H9 (cell line): ENCODE results near the gene CELF1. TPM values are rescaled to one million over a fixed set of nuclear protein-coding genes. Genes with fewer than 3 reads are reported as not detected.

Experiments
- DNase-seq: peaks from one replicate; pipeline ENCODE4 v3.0.0-alpha.2; 2017
- H2AFZ ChIP-seq: one replicate; pipeline ENCODE4 v1.6.1; 2013; ENCODE audit warnings: mild to moderate bottlenecking, low read length, control low read depth, moderate library complexity
- H2AK5ac ChIP-seq: 2 replicates; pipeline ENCODE4 v1.6.1; 2013; ENCODE audit warnings: low read length, control low read depth, mixed read lengths; ENCODE audit not compliant: insufficient read length
- H2BK120ac ChIP-seq: one replicate; pipeline ENCODE4 v1.6.1; 2013; ENCODE audit warnings: low read depth, mild to moderate bottlenecking, low read length, control low read depth, inconsistent platforms; ENCODE audit not compliant: poor library complexity, severe bottlenecking
- H2BK12ac ChIP-seq: 2 replicates; pipeline ENCODE4 v1.6.1; 2013; ENCODE audit warnings: low read length, control low read depth, mixed read lengths, low read depth; ENCODE audit not compliant: insufficient read length
- H2BK15ac ChIP-seq: 2 replicates; pipeline ENCODE4 v1.6.1; 2013; ENCODE audit warnings: low read depth, low read length, control low read depth
- H2BK20ac ChIP-seq: one replicate; pipeline ENCODE4 v1.6.1; 2013; ENCODE audit warnings: low read depth, mild to moderate bottlenecking, low read length, control low read depth, inconsistent platforms; ENCODE audit not compliant: poor library complexity, severe bottlenecking
- H2BK5ac ChIP-seq: 2 replicates; pipeline ENCODE4 v1.6.1; 2013; ENCODE audit warnings: low read length, control low read depth, mixed read lengths; ENCODE audit not compliant: insufficient read length
- H3K14ac ChIP-seq: 2 replicates; pipeline ENCODE4 v1.6.1; 2013; ENCODE audit warnings: low read length, control low read depth; ENCODE audit not compliant: insufficient read depth
- H3K18ac ChIP-seq: 2 replicates; pipeline ENCODE4 v1.6.1; 2013; ENCODE audit warnings: low read depth, mild to moderate bottlenecking, mixed read lengths, low read length, control low read depth; ENCODE audit not compliant: insufficient read length
- H3K23ac ChIP-seq: 2 replicates; pipeline ENCODE4 v1.6.1; 2013; ENCODE audit warnings: low read length, control low read depth, mixed read lengths, low read depth; ENCODE audit not compliant: insufficient read length
- H3K23me2 ChIP-seq: 2 replicates; pipeline ENCODE4 v1.6.1; 2013; ENCODE audit warnings: low read depth, mild to moderate bottlenecking, mixed read lengths, low read length, control low read depth; ENCODE audit not compliant: insufficient read length, poor library complexity, severe bottlenecking
- H3K27ac ChIP-seq: 2 replicates; pipeline ENCODE4 v1.5.1; 2013; ENCODE audit warnings: low read length, control low read depth, mixed read lengths, low read depth; ENCODE audit not compliant: insufficient read length
- H3K27me3 ChIP-seq: 2 replicates; pipeline ENCODE4 v1.6.1; 2013; ENCODE audit warnings: low read length, control low read depth, inconsistent platforms; ENCODE audit not compliant: insufficient read depth
- H3K4ac ChIP-seq: 2 replicates; pipeline ENCODE4 v1.6.1; 2013; ENCODE audit warnings: low read depth, mild to moderate bottlenecking, control low read depth, inconsistent platforms, low read length, moderate library complexity
- H3K4me1 ChIP-seq: 2 replicates; pipeline ENCODE4 v1.6.1; 2013; ENCODE audit warnings: low read length, control low read depth, inconsistent platforms; ENCODE audit not compliant: insufficient read depth
- H3K4me2 ChIP-seq: 2 replicates; pipeline ENCODE4 v1.6.1; 2013; ENCODE audit warnings: low read length, control low read depth, mixed read lengths; ENCODE audit not compliant: insufficient read length, insufficient read depth
- H3K56ac ChIP-seq: 2 replicates; pipeline ENCODE4 v1.6.1; 2013; ENCODE audit warnings: low read depth, mild to moderate bottlenecking, mixed read lengths, low read length, control low read depth; ENCODE audit not compliant: insufficient read length
- H3K79me1 ChIP-seq: 2 replicates; pipeline ENCODE4 v1.6.1; 2013; ENCODE audit warnings: low read depth, mild to moderate bottlenecking, moderate library complexity, low read length, control low read depth, inconsistent platforms; ENCODE audit not compliant: insufficient read depth, poor library complexity, severe bottlenecking
- H3K79me2 ChIP-seq: 2 replicates; pipeline ENCODE4 v1.6.1; 2013; ENCODE audit warnings: low read length, control low read depth, inconsistent platforms; ENCODE audit not compliant: insufficient read depth
- H3K9ac ChIP-seq: 2 replicates; pipeline ENCODE4 v1.6.1; 2013; ENCODE audit warnings: low read length, control low read depth, mixed read lengths; ENCODE audit not compliant: insufficient read length; ENCODE audit errors: extremely low read depth
- H3K9me3 ChIP-seq: one replicate; pipeline ENCODE4 v1.6.1; 2013; ENCODE audit warnings: low read depth, low read length, inconsistent platforms; ENCODE audit not compliant: control insufficient read depth
- H3T11ph ChIP-seq: one replicate; pipeline ENCODE4 v1.6.1; 2013; ENCODE audit warnings: mild to moderate bottlenecking, low read length, control low read depth, inconsistent platforms
- H4K20me1 ChIP-seq: one replicate; pipeline ENCODE4 v1.6.1; 2013; ENCODE audit not compliant: control insufficient read depth, insufficient read length, insufficient read depth
- H4K5ac ChIP-seq: 2 replicates; pipeline ENCODE4 v1.6.1; 2013; ENCODE audit warnings: low read depth, mild to moderate bottlenecking, mixed read lengths, low read length, control low read depth; ENCODE audit not compliant: insufficient read length
- H4K8ac ChIP-seq: replicated peaks from 2 replicates; pipeline ENCODE4 v1.6.1; 2013; ENCODE audit warnings: low read length, control low read depth, mixed read lengths, low read depth; ENCODE audit not compliant: insufficient read length
- H4K91ac ChIP-seq: 2 replicates; pipeline ENCODE4 v1.6.1; 2013; ENCODE audit warnings: low read depth, mild to moderate bottlenecking, moderate library complexity, mixed read lengths, low read length, control low read depth; ENCODE audit not compliant: insufficient read length
- H3K27ac Mint-ChIP-seq, 3 experiments: 2 replicates in 2 of 3; 3 replicates in 1 of 3; pipeline ENCODE4 v1.8.0; 2020 to 2021; ENCODE audit warnings: mixed read lengths in 3 of 3, mild to moderate bottlenecking in 1 of 3, moderate library complexity in 1 of 3
- H3K27me3 Mint-ChIP-seq: 2 replicates; pipeline ENCODE4 v1.8.0; 2021; ENCODE audit warnings: low read depth, mild to moderate bottlenecking, moderate library complexity, mixed read lengths
- H3K36me3 Mint-ChIP-seq, 3 experiments: 2 replicates in 2 of 3; 3 replicates in 1 of 3; pipeline ENCODE4 v1.8.0; 2020 to 2021; ENCODE audit warnings: low read depth in 3 of 3, mixed read lengths in 3 of 3; ENCODE audit not compliant: insufficient read depth in 1 of 3
- H3K4me1 Mint-ChIP-seq, 2 experiments: 2 replicates each; pipeline ENCODE4 v1.8.0; 2020; ENCODE audit warnings: mixed read lengths in 2 of 2
- H3K4me3 Mint-ChIP-seq, 2 experiments: 2 replicates in 1 of 2; 3 replicates in 1 of 2; pipeline ENCODE4 v1.8.0; 2020 to 2021; ENCODE audit warnings: mild to moderate bottlenecking in 2 of 2, mixed read lengths in 2 of 2, moderate library complexity in 1 of 2
- H3K9me3 Mint-ChIP-seq, 2 experiments: 2 replicates in 1 of 2; 3 replicates in 1 of 2; pipeline ENCODE4 v1.8.0; 2020; ENCODE audit warnings: mild to moderate bottlenecking in 2 of 2, mixed read lengths in 2 of 2, moderate library complexity in 1 of 2
- WGBS: extraction: QIAGEN DNeasy Blood & Tissue Kit; methylation state at CpG from one replicate; pipeline ENCODE4 v1.1.7; 2013; ENCODE audit warnings: missing lambda C conversion rate, low lambda C conversion rate, mixed read lengths; ENCODE audit not compliant: insufficient read length; ENCODE audit errors: extremely low coverage; 5-methylcytosine and 5-hydroxymethylcytosine counted together
- total RNA-seq: library from RNA; stranded (reverse); gene quantifications from 2 replicates; pipeline ENCODE4 v1.2.1, GENCODE V29; 2021
- TF ChIP-seq, protein P1 (sequence below): fragments of 200-600 bp; sonication (generic); conservative IDR thresholded peaks from 3 replicates; pipeline ENCODE4 v1.8.0; 2021; ENCODE audit warnings: antibody characterized with exemption, mild to moderate bottlenecking

CELF1 gene
- total RNA-seq, 1 experiment from 2014 or later = 211 TPM

DNA sequence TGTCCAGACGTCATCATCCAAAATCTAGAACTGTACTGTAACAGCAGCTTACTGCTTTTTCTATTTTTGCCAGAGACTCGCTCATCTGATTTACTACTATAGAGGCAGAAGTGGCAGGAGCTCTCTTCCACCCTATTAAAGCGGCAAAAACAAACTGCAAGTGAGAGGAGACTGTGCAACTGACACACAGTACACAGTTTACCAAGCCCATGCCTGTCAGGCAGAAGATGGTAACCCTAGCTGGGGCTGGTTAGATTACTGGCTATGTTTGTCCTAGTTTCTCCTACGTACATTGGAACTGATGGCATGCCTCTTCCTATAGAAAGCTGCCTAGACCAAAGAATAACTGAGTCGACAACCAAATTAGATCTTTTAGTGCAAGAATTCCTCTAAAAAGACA lies 51.8 kb downstream of the CELF1 start:
- H3K4me3 Mint-ChIP-seq = no peak overlapping the region
- Histone ChIP-seq H2BK20ac (no peak overlapping the region), H3K79me2 (peaks cover 31% of the 10 kb centered on the region; the same call in 1 of the 2 replicates), H2BK5ac (no peak overlapping the region), H3K9me3 (no peaks in the 10 kb centered on the region), H3K4ac (no peak overlapping the region), H3K27ac (no peak overlapping the region), H3T11ph (no peak overlapping the region), H2BK15ac (no peak overlapping the region), H3K18ac (no peak overlapping the region), H2AFZ (no peak overlapping the region), H3K23me2 (no peaks in the 10 kb centered on the region), H3K4me2 (no peak overlapping the region), H3K56ac (no peak overlapping the region), H4K20me1 (no peaks in the 10 kb centered on the region), H3K23ac (no peak overlapping the region), H4K5ac (no peak overlapping the region), H2AK5ac (no peak overlapping the region), H3K27me3 (no peaks in the 10 kb centered on the region), H3K9ac (no peak overlapping the region), H3K4me1 (peaks cover 3% of the 10 kb centered on the region; the same call in 1 of the 2 replicates), H4K91ac (no peak overlapping the region), H2BK12ac (no peak overlapping the region), H3K79me1 (peaks cover 10% of the 10 kb centered on the region), H4K8ac (no peak overlapping the region), H3K14ac (no peak overlapping the region), H2BK120ac (no peak overlapping the region)
- peak overlapping the region in 1 of 3 experiments; percentile 79; a peak in 2 of 7 replicates for H3K27ac Mint-ChIP-seq
- peaks cover 25 to 40% of the 10 kb centered on the region in 2 experiments for H3K4me1 Mint-ChIP-seq
- H3K9me3 Mint-ChIP-seq = no peaks in the 10 kb centered on the region
- WGBS = no CpG with 5 or more reads among the region's 5 CpGs
- no peak for DNase-seq
- TF ChIP-seq, protein P1, sequence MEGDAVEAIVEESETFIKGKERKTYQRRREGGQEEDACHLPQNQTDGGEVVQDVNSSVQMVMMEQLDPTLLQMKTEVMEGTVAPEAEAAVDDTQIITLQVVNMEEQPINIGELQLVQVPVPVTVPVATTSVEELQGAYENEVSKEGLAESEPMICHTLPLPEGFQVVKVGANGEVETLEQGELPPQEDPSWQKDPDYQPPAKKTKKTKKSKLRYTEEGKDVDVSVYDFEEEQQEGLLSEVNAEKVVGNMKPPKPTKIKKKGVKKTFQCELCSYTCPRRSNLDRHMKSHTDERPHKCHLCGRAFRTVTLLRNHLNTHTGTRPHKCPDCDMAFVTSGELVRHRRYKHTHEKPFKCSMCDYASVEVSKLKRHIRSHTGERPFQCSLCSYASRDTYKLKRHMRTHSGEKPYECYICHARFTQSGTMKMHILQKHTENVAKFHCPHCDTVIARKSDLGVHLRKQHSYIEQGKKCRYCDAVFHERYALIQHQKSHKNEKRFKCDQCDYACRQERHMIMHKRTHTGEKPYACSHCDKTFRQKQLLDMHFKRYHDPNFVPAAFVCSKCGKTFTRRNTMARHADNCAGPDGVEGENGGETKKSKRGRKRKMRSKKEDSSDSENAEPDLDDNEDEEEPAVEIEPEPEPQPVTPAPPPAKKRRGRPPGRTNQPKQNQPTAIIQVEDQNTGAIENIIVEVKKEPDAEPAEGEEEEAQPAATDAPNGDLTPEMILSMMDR = no peak
- H3K36me3 Mint-ChIP-seq = peaks cover 4 to 15% (median 4%) of the 10 kb centered on the region in 3 experiments; a peak in 4 of 7 replicates
- H3K27me3 Mint-ChIP-seq = no peaks in the 10 kb centered on the region
